ENCODE results near the gene MOB2. TPM values are rescaled to one million over a fixed set of nuclear protein-coding genes. Genes with fewer than 3 reads are reported as not detected.

MOB2 gene
- total and polyA plus RNA-seq, 2 donors from 2014 or later = 50.7 to 51.7 TPM

DNA sequence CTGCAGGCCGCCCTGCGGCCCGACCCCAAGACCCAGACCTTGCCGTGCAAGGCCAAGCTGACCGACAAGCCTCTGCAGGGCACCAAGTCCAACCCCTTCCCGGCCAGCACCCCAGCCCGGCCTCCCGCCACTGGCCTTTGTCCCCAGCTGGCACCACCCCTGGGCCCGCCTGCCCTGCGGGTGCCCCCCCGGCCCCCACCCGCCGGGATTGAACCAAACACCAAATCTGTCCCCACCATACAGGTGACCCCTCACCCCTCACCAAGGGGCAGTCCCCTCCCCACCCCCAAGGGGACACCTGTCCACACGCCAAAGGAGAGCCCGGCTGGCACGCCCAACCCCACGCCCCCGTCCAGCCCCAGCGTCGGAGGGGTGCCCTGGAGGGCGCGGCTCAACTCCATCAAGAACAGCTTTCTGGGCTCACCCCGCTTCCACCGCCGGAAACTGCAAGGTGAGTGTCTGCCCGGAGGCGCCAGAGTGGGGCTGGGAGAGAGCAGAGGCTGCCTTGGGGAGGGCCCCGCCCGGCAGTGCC lies 36.2 kb downstream of the MOB2 start:
- no peaks in the 10 kb centered on the region for H3K36me3 ChIP-seq (ENCODE audit: control insufficient read depth in 2 of 3, insufficient read depth in 3 of 3, low read length in 3 of 3)
- no peak overlapping the region for H3K9ac ChIP-seq (ENCODE audit: low read length in 3 of 3)
- H3K27ac ChIP-seq (ENCODE audit: low read depth in 2 of 2, low read length in 2 of 2) = no peak overlapping the region
- no peaks in the 10 kb centered on the region for H3K4me1 ChIP-seq (ENCODE audit: control insufficient read depth in 2 of 3, insufficient read depth in 2 of 3, low read depth in 1 of 3, low read length in 3 of 3)
- no peaks in the 10 kb centered on the region for H3K9me3 ChIP-seq (ENCODE audit: control insufficient read depth in 2 of 3, insufficient read depth in 1 of 3, low read length in 3 of 3)
- TF ChIP-seq, protein P1, sequence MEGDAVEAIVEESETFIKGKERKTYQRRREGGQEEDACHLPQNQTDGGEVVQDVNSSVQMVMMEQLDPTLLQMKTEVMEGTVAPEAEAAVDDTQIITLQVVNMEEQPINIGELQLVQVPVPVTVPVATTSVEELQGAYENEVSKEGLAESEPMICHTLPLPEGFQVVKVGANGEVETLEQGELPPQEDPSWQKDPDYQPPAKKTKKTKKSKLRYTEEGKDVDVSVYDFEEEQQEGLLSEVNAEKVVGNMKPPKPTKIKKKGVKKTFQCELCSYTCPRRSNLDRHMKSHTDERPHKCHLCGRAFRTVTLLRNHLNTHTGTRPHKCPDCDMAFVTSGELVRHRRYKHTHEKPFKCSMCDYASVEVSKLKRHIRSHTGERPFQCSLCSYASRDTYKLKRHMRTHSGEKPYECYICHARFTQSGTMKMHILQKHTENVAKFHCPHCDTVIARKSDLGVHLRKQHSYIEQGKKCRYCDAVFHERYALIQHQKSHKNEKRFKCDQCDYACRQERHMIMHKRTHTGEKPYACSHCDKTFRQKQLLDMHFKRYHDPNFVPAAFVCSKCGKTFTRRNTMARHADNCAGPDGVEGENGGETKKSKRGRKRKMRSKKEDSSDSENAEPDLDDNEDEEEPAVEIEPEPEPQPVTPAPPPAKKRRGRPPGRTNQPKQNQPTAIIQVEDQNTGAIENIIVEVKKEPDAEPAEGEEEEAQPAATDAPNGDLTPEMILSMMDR (IDR thresholded peaks at IDR 0.05; ENCODE audit: borderline replicate concordance, extremely low read depth, insufficient read depth) = no peak
- DNase-seq (peak in 1 of 5 donors; percentile 52), FAIRE-seq (no peak)
- H3K27me3 ChIP-seq (ENCODE audit: control insufficient read depth, insufficient read depth, low read length) = no peaks in the 10 kb centered on the region
- H3K4me3 ChIP-seq (ENCODE audit: low read length in 3 of 3) = no peak overlapping the region
- intact Hi-C loops (cut with DNase I) = no loop called here

DNA sequence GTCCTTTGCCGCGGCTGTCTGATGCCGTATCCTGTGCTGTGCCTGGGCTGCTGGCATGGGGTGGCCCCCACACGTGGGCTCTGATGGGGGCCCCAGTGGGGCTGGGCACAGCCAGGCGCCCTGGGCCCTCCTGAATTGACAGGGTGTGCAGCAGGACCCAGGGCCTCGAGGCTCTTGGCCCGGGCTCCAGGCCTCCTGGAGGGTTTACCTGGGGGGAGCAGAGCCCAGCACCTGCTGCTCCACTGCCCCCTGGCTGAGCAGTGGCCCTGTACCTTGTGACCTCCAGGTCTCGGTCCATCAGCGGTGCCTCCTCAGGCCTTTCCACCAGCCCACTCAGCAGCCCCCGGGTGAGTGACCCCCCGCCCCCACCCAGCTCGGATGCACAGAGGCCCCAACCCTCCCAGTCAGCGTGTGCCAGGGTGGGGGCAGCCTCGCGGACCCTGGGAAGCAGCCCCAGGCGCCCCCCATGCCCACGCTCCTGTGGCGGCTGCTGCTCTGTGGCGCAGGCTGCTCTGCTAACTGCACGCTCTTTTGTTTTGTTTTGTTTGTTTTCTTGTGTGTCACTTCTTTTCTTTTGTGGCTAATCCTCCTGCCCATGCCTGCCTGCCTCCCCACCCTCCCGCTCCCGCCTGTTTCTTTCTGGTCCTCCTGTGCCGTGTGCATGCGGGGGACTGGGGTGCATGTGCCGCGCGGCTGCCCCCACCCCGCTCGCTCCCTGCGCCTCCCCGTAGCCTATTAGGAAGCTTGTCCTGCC lies 36.9 kb downstream of the MOB2 start:
- Histone ChIP-seq H3K27ac (ENCODE audit: low read depth in 2 of 2, low read length in 2 of 2) (no peak overlapping the region), H3K9me3 (ENCODE audit: control insufficient read depth in 2 of 3, insufficient read depth in 1 of 3, low read length in 3 of 3) (no peaks in the 10 kb centered on the region), H3K9ac (ENCODE audit: low read length in 3 of 3) (no peak overlapping the region), H3K27me3 (ENCODE audit: control insufficient read depth, insufficient read depth, low read length) (no peaks in the 10 kb centered on the region), H3K4me3 (ENCODE audit: low read length in 3 of 3) (no peak overlapping the region), H3K4me1 (ENCODE audit: control insufficient read depth in 2 of 3, insufficient read depth in 2 of 3, low read depth in 1 of 3, low read length in 3 of 3) (no peaks in the 10 kb centered on the region), H3K36me3 (ENCODE audit: control insufficient read depth in 2 of 3, insufficient read depth in 3 of 3, low read length in 3 of 3) (no peaks in the 10 kb centered on the region)
- FAIRE-seq (no peak), DNase-seq (no peak)
- intact Hi-C loops (cut with DNase I) = no loop called here
- TF ChIP-seq, protein P1 (IDR thresholded peaks at IDR 0.05; ENCODE audit: borderline replicate concordance, extremely low read depth, insufficient read depth) = no peak

DNA sequence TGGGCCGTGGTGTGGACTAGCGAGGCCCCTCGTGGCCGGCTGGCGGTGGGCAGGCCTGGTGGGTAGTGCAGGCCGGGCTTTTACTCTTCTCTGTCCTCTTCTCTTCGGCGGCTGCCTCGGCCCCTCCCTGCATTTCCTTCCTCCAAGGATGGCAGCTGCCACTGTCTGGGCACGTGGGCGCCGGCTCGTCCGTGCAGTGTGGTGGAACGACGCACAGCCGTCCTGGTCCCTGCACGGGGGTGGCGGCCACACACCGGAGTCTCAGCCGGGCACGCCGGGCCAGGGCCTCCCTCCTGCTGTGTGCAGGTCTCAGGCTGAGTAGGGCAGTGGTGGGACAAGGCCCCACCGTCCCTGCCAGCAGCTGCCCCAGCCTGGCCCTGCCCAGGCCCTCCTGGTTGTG lies 37.7 kb downstream of the MOB2 start:
- Histone ChIP-seq H3K9me3 (ENCODE audit: control insufficient read depth in 2 of 3, insufficient read depth in 1 of 3, low read length in 3 of 3) (no peaks in the 10 kb centered on the region), H3K4me3 (ENCODE audit: low read length in 3 of 3) (no peak overlapping the region), H3K36me3 (ENCODE audit: control insufficient read depth in 2 of 3, insufficient read depth in 3 of 3, low read length in 3 of 3) (no peaks in the 10 kb centered on the region), H3K9ac (ENCODE audit: low read length in 3 of 3) (no peak overlapping the region), H3K27me3 (ENCODE audit: control insufficient read depth, insufficient read depth, low read length) (no peaks in the 10 kb centered on the region), H3K27ac (ENCODE audit: low read depth in 2 of 2, low read length in 2 of 2) (no peak overlapping the region), H3K4me1 (ENCODE audit: control insufficient read depth in 2 of 3, insufficient read depth in 2 of 3, low read depth in 1 of 3, low read length in 3 of 3) (no peaks in the 10 kb centered on the region)
- intact Hi-C loops (cut with DNase I) = no loop called here
- no peak for FAIRE-seq
- DNase-seq = no peak
- TF ChIP-seq, protein P1 (IDR thresholded peaks at IDR 0.05; ENCODE audit: borderline replicate concordance, extremely low read depth, insufficient read depth) = no peak

Measured in kidney (tissue), 14 donors.